ENCODE results near the gene NAXD. TPM values are rescaled to one million over a fixed set of nuclear protein-coding genes. Genes with fewer than 3 reads are reported as not detected.
"Not testable (repeated sequence)": the region's sequence is repeated elsewhere in the genome, so short reads cannot be mapped to it uniquely, and the experiment has no call there.

The NAXD gene
- total RNA-seq, 2 experiments from 2014 or later: 20.8 to 21.1 TPM

DNA sequence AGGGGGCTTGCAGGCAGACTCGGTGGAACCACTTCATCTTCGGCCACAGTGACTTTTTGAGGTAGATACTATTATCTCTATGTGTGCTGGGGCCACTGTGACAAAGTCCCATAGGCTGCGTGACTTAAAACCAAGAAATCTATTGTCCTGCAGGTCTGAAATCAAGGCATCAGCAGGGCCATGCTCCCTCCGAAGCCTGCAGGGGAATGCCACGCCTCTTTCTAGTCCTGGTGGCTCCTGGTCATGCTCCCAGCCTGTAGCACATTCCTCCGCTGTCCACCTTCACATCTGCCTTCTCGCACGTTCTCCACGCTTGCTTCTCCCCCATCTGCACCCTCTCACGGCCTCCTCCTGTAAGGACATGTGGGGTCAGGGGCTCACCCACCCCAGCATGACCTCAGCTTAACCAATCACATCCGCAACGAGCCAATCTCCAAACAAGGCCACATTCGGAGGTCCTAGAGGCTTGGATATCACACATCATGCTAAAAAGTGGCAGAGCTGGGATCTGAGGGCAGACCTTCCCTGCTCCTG is 32.9 kb upstream of the NAXD start:
- no peaks in the 10 kb centered on the region for H3K4me1 Mint-ChIP-seq
- H3K27ac Mint-ChIP-seq: no peak overlapping the region
- no peak overlapping the region for H3K4me3 Mint-ChIP-seq
- no peaks in the 10 kb centered on the region for H3K9me3 Mint-ChIP-seq
- H3K27me3 Mint-ChIP-seq: peaks cover 34% of the 10 kb centered on the region
- H3K36me3 Mint-ChIP-seq: no peaks in the 10 kb centered on the region
- DNase-seq: no peak

DNA sequence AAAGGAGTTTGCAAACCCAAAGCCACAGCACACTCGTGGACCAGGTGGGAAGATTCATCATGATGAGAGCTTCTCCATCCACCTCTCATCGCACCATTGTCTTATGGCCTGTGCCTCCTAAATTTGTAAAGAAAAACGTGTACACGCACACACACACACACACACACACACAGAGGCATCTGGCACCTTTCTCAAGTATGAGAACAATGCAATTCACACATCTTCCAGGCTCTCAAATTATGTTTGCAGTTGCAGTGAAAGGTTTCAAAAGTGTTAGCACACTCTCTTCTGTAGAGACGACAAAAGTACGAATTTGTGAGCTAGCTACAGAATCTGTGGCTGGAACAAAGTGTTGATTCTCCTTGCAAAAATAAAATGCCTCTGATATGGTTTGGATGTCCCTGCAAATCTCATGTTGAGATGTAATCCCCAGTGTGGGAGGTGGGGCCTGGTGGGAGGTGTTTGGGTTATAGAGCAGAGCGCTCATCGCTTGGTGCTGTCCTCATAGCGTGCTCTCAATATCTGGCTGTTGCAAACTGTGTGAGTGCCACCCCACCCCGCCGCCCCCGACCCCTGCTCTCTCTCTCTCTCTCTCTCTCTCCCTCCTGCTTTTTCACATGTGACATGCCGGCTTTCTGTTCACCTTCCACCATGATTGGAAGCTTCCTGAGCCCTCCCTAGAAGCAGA is 32.0 kb upstream of the NAXD start:
- Mint-ChIP-seq H3K9me3 (no peaks in the 10 kb centered on the region), H3K36me3 (no peaks in the 10 kb centered on the region), H3K27me3 (peaks cover 29% of the 10 kb centered on the region), H3K4me3 (no peak overlapping the region), H3K4me1 (no peaks in the 10 kb centered on the region), H3K27ac (no peak overlapping the region)
- DNase-seq: no peak

DNA sequence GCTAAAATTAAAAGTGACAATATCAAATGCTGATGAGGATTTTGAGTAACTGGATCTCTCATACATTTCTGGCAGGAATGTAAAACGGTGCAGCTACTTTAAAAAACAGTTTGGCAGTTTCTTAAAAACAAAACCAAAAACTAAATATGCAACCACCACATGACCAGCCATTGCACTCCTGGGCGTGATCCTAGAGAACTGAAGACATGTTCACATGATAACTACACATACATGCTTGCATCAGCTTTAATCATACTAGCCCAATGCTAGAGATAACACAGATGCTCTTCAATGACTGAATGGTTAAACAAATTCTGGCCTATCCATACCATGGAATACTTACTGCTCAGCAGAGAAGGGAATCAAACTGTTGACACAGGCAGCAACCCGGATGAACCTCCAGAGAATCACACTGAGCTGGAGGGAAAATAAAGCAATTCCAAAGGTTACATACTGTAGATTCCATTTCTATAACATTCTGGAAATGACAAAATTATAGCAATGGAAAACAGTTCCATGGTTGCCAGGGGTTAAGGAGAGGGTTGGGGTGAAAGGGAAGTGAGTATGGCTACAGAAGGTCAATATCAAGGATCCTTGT is 25.5 kb upstream of the NAXD start:
- Mint-ChIP-seq H3K27ac (no peak overlapping the region), H3K36me3 (no peaks in the 10 kb centered on the region), H3K4me1 (no peaks in the 10 kb centered on the region), H3K9me3 (no peaks in the 10 kb centered on the region), H3K4me3 (no peak overlapping the region), H3K27me3 (peaks cover 20% of the 10 kb centered on the region)
- DNase-seq: no peak

DNA sequence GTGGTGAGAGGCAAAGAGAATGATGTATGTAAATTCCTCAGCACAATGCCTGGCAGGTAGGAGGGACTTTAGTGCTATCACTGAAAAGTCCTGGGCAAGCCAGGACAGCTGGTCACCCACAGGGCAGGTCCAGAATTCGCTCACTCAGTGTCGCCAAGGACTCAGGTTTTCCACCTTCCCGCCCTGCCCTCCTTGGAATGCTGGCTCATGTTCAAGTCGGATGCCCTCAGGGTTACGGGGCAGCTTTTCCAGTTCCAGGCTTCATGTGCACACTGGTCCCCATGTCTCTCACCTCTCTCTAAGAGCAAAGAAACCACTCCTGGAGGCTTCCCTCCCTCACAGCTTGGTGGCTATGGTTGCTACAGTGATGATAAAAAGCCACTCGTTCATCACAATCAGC is 24.8 kb upstream of the NAXD start:
- Mint-ChIP-seq H3K27ac (no peak overlapping the region), H3K36me3 (no peaks in the 10 kb centered on the region), H3K4me3 (no peak overlapping the region), H3K27me3 (peaks cover 15% of the 10 kb centered on the region), H3K9me3 (no peaks in the 10 kb centered on the region), H3K4me1 (no peaks in the 10 kb centered on the region)
- no peak for DNase-seq

DNA sequence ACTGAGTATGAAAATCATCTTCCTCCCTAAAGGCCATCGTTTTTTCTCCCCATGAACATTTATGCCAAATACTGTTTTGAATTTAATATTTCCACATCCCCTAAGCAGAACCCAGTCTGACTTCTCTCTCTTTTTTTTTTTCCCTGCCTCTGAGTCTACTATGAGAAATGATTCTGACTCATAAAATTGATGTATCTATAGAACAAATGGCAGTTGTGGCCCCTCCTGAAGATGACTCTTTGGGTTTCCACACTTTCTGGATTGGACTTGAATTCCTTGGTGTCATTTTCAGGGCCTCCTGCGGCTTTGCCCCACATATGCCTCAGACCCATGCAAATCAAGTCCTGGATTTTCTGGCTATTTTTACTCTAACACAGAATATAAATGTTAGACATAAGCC is 22.7 kb upstream of the NAXD start:
- Mint-ChIP-seq H3K4me1 (no peaks in the 10 kb centered on the region), H3K27me3 (peaks cover 10% of the 10 kb centered on the region), H3K4me3 (no peak overlapping the region), H3K27ac (no peak overlapping the region), H3K9me3 (no peaks in the 10 kb centered on the region), H3K36me3 (no peaks in the 10 kb centered on the region)
- no peak for DNase-seq

DNA sequence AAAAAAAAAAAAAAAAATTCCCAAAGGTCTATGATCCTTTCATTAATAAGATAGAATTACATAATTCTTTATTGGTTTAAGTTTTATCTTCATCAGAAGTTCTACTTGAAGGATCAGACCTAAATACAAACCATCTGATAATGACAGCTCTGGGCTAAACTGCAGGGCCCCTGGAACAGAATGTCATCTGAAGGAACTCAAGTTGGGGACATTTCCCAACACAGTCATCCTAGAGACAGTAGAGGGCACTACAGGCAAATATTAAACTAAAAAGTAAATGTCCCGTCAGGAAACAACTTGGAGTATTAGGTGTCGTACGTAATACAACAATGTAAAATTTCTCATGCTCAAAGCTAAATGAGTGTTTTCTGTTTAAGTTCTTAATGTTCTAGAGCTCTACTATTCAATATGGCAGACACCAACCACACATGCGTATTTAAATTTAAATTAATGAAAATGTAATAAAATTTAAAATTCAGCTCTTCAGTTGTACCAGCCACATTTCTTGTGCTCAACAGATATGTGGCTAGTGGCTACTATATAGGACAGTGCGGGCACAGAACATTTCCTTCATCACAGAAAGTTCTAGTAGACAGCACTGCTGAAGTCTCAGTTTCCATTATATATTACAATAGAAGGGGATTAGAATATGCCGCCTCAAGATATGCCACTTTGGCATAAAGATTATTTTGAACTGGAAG is 21.8 kb upstream of the NAXD start:
- H3K9me3 Mint-ChIP-seq: no peaks in the 10 kb centered on the region

DNA sequence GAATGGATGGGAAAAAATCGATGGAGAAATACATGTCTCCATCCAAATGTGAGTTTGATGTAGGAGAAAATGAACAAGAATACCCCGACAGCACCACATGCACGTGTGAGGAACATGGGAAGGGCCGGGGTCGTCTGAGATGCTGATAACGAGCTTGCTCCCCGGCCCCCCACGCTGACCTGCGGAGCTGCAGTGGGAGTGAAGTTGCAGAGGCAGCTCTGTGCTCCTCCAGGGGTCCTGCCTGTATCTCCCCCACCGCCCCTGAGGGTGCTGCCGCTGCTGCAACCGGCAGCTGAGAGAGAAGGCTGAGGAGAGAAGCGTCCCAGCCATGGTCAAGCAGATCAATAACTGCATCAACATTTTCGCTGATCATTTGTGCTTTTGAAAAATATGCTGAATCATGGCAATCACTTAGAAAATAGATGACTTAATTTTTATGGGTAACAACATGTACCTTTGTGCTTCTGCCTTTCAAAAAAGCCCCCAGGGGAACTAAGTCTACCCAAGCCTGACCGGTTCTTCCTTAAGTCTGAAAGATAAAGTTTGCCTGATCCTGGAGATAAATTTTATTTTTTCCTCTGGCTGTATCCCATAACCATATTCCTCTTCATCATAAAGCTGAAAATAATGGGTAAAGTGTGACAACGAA is 18.2 kb upstream of the NAXD start:
- no peak overlapping the region for H3K27ac Mint-ChIP-seq
- H3K36me3 Mint-ChIP-seq: no peaks in the 10 kb centered on the region
- peaks cover 7% of the 10 kb centered on the region for H3K27me3 Mint-ChIP-seq
- no peaks in the 10 kb centered on the region for H3K4me1 Mint-ChIP-seq
- H3K4me3 Mint-ChIP-seq: no peak overlapping the region
- no peak for DNase-seq
- H3K9me3 Mint-ChIP-seq: no peaks in the 10 kb centered on the region

More for the DNA sequence above, 21.8 kb upstream of the NAXD start:
- Mint-ChIP-seq H3K27ac (no peak overlapping the region), H3K4me3 (no peak overlapping the region), H3K27me3 (peaks cover 10% of the 10 kb centered on the region), H3K4me1 (no peaks in the 10 kb centered on the region), H3K36me3 (no peaks in the 10 kb centered on the region)
- DNase-seq: no peak

DNA sequence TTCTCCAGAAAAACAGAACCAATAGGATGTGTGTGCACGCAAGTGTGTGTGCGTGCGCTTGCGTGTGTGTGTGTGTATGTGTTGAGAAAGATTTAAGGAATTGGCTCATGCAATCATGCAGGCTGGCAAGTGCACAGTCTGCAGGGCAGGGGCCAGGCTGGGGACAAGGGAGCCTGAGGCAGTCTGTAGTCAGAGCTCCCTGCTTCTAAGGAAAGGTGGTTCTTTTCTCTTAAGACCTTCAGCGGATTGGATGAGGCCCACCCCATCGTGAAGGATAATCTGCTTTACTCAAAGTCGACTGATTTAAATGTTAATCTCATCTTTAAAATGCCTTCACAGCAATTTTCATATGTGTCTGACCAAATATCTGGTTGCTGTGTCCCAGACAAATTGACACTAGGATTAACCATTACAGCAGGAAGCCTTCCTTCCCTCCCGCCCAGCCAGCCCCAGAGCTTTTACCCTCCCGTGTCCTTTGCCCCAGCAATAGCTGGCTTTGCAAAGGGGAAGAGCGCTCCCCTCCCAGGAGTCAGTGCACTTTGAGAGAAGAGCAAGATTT is 15.0 kb upstream of the NAXD start:
- Mint-ChIP-seq H3K27ac (no peak overlapping the region), H3K9me3 (no peaks in the 10 kb centered on the region), H3K36me3 (no peaks in the 10 kb centered on the region), H3K27me3 (peaks cover 5% of the 10 kb centered on the region), H3K4me1 (no peaks in the 10 kb centered on the region), H3K4me3 (no peak overlapping the region)
- no peak for DNase-seq

DNA sequence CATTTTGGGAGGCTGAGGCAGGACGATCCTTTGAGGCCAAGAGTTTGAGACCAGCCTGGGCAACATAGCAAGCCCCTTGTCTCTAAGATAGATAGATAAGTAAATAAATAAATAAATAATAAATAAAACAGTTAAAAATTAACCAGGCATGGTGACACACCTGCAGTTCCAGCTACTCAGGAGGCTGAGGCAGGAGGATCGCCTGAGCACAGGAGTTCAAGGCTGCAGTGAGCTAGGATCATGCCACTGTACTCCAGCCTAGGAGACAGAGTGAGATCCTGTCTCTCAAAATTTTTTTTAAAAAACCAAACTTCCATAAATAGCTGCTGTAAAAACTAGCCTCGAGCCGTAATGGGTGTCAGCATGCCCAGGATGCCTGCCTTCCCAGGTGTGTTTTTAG is 14.4 kb upstream of the NAXD start:
- no peaks in the 10 kb centered on the region for H3K36me3 Mint-ChIP-seq
- DNase-seq: no peak
- peaks cover 5% of the 10 kb centered on the region for H3K27me3 Mint-ChIP-seq
- H3K4me1 Mint-ChIP-seq: no peaks in the 10 kb centered on the region
- H3K9me3 Mint-ChIP-seq: no peaks in the 10 kb centered on the region
- no peak overlapping the region for H3K4me3 Mint-ChIP-seq
- H3K27ac Mint-ChIP-seq: no peak overlapping the region

DNA sequence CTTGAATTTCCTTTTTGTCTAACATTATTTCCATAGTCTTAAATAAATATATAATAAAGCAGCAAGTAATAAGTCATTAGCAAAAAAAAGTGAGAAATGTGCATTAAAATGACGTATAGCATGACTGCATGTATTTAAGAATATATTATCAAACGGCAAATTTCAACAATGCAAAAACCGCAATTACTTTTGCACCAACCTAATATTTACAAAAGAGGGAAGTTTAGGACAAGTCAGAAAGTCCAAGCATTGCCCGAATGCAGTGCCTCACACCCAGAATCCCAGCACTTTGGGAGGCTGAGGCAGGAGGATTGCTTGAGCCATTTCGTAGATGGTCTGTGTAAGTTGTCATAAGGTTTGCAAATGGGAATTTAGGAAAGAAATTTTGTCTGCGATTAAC is 10.2 kb upstream of the NAXD start:
- H3K4me1 Mint-ChIP-seq: no peaks in the 10 kb centered on the region
- no peak overlapping the region for H3K27ac Mint-ChIP-seq
- H3K4me3 Mint-ChIP-seq: no peak overlapping the region
- DNase-seq: no peak
- H3K9me3 Mint-ChIP-seq: no peaks in the 10 kb centered on the region
- no peaks in the 10 kb centered on the region for H3K36me3 Mint-ChIP-seq
- peaks cover 5% of the 10 kb centered on the region for H3K27me3 Mint-ChIP-seq

DNA sequence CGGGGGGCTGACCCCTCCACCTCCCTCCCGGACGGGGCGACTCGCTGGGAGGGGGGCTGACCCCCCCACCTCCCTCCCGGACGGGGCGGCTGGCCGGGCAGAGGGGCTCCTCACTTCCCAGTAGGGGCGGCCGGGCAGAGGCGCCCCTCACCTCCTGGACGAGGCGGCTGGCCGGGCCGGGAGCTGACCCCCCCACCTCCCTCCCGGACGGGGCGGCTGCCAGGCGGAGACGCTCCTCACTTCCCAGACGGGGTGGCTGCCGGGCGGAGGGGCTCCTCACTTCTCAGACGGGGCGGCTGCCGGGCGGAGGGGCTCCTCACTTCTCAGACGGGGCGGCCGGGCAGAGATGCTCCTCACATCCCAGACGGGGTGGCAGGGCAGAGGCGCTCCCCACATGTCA is 9.1 kb upstream of the NAXD start:
- DNase-seq, H3K27me3 Mint-ChIP-seq, H3K9me3 Mint-ChIP-seq, H3K27ac Mint-ChIP-seq, H3K4me1 Mint-ChIP-seq, H3K36me3 Mint-ChIP-seq, H3K4me3 Mint-ChIP-seq: not testable (repeated sequence)

DNA sequence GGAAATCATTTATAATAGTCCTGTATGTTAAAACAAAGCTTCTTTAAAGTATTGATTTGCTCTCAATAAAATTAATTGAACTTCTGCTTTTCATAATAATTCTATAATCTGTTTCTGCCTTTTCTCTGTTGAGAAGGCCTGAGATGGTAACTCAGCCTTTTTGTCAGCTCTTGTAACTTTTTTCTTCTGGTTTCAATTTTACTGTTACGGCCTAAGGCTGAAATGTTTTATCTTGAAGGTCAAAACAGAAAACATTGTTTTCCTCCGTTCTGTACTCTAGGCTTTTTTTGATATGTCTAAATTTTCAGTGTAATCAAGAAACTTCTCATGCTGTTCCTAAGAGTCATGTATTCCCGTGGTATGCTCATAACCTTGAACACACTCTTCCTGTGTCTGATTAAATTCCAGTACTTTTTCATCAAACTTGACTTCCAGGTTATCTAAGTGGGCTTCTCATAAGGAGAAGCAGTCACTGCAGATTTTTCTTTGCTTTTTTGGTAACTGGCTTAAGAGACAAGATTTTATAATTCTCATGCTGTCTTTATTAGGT is 7.6 kb upstream of the NAXD start:
- H3K4me1 Mint-ChIP-seq: no peaks in the 10 kb centered on the region
- no peak overlapping the region for H3K4me3 Mint-ChIP-seq
- no peaks in the 10 kb centered on the region for H3K36me3 Mint-ChIP-seq
- H3K27me3 Mint-ChIP-seq: no peaks in the 10 kb centered on the region
- H3K27ac Mint-ChIP-seq: no peak overlapping the region
- H3K9me3 Mint-ChIP-seq: no peaks in the 10 kb centered on the region
- DNase-seq: no peak

DNA sequence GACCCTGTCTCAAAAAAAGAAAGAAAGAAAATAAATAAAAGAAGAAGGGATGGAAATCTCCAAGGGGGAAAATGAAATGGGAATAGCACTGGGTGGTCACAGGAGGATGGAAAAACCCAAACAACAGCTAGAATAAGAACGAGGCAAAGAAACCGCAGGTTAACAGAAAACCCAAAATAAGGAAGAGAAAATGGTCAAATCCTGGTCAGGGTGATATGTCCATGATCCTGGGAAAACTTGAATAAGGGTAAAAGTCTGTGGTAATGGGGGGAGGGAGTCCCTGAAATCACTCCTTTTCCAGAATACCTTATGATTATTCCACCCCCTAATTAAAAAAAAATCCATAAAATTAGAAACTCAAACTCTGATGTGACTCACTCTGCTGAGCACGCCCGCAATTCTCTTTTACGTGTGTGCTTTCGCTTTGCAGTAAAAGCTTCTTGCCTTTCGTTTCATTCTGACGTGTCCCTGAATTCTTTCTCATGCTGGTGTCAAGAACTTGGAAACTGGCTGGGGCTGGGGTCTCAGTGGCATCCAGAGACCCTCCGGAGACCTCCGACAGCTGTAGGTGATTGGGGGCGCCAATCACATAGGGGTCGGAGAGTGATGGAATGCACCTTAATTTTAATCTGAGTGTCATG is 4.3 kb upstream of the NAXD start:
- peaks cover 4% of the 10 kb centered on the region for H3K36me3 Mint-ChIP-seq
- H3K9me3 Mint-ChIP-seq: peaks cover 7% of the 10 kb centered on the region
- no peaks in the 10 kb centered on the region for H3K27me3 Mint-ChIP-seq
- no peak for DNase-seq
- H3K27ac Mint-ChIP-seq: no peak overlapping the region
- H3K4me3 Mint-ChIP-seq: no peak overlapping the region
- H3K4me1 Mint-ChIP-seq: peaks cover 6% of the 10 kb centered on the region

DNA sequence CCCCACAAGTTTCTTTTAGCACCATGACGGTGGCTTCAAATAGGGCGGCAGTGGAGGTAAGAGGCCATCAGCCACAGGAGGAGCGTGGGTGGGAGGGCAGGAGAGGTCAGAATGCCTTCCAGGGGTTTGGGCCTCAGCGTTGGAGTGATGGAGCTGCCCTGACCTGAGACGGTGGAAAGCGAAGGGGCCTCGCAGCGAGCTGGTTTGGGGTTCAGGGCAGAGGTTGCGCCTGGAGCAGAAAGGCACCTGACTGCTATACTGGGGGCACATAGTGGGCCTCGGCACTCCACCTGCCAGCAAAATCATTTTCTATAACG is 382 bp upstream of the NAXD start:
- Mint-ChIP-seq H3K4me1 (peaks cover 28% of the 10 kb centered on the region), H3K9me3 (peaks cover 7% of the 10 kb centered on the region), H3K27me3 (no peaks in the 10 kb centered on the region), H3K36me3 (peaks cover 6% of the 10 kb centered on the region), H3K4me3 (peak overlapping the region; percentile 92), H3K27ac (peak overlapping the region; percentile 93)
- DNase-seq: no peak
